Stimulated activated CD8-positive, alpha-beta memory T cell treated with anti-CD3 and anti-CD28 coated beads, Interleukin-4, amount 100 ng/mL, for 24 hours (primary cell): ENCODE results near the gene TRIM44.

ENCODE experiments used
- DNase-seq: peaks from one replicate; pipeline ENCODE4 v3.0.0-alpha.2; 2020; ENCODE audit warnings: low read depth

Gene TRIM44

GRCh38 chr11:35791088-35791958, 128.7 kb downstream of the TRIM44 start:
- DNase-seq, result no peak

- no peak for DNase-seq
Measured at GRCh38 chr11:35792148-35792845, 129.7 kb downstream of the TRIM44 start.

GRCh38 chr11:35792846-35793192, 130.2 kb downstream of the TRIM44 start:
- no peak for DNase-seq

- DNase-seq, result no peak
Measured at GRCh38 chr11:35794333-35794732, 131.8 kb downstream of the TRIM44 start.

GRCh38 chr11:35794850-35795249, 132.3 kb downstream of the TRIM44 start:
- DNase-seq, result no peak

GRCh38 chr11:35796562-35796961, 134.0 kb downstream of the TRIM44 start:
- no peak for DNase-seq

- no peak for DNase-seq
Measured at GRCh38 chr11:35798423-35798822, 135.8 kb downstream of the TRIM44 start.

GRCh38 chr11:35798983-35799382, 136.4 kb downstream of the TRIM44 start:
- DNase-seq, result no peak

- no peak for DNase-seq
Measured at GRCh38 chr11:35799655-35800054, 137.1 kb downstream of the TRIM44 start.

GRCh38 chr11:35800970-35801953, 138.7 kb downstream of the TRIM44 start:
- no peak for DNase-seq

GRCh38 chr11:35802221-35802620, 139.6 kb downstream of the TRIM44 start:
- DNase-seq, result no peak

- DNase-seq, result no peak
Measured at GRCh38 chr11:35802672-35803071, 140.1 kb downstream of the TRIM44 start.

- DNase-seq, result no peak
Measured at GRCh38 chr11:35803115-35803514, 140.5 kb downstream of the TRIM44 start.

GRCh38 chr11:35804451-35805040, 142.0 kb downstream of the TRIM44 start:
- DNase-seq, result no peak

GRCh38 chr11:35809561-35809960, 147.0 kb downstream of the TRIM44 start:
- DNase-seq, result no peak

- DNase-seq, result no peak
Measured at GRCh38 chr11:35810045-35810645, 147.6 kb downstream of the TRIM44 start.

GRCh38 chr11:35811783-35812182, 149.2 kb downstream of the TRIM44 start:
- DNase-seq, result no peak

- DNase-seq, result no peak
Measured at GRCh38 chr11:35812828-35813227, 150.3 kb downstream of the TRIM44 start.

GRCh38 chr11:35814081-35814695, 151.6 kb downstream of the TRIM44 start:
- DNase-seq, result no peak

- DNase-seq, result no peak
Measured at GRCh38 chr11:35814720-35815305, 152.2 kb downstream of the TRIM44 start.
